Globus pallidus (tissue), 1 donor: ENCODE results near the gene SPECC1.
"Not testable (repeated sequence)": the region's sequence is repeated elsewhere in the genome, so short reads cannot be mapped to it uniquely, and the experiment has no call there.

ENCODE experiments used
- DNase-seq: peaks from one replicate; pipeline ENCODE4 v3.0.0-alpha.2; 2015; ENCODE audit warnings: low spot score

SPECC1 gene

DNA sequence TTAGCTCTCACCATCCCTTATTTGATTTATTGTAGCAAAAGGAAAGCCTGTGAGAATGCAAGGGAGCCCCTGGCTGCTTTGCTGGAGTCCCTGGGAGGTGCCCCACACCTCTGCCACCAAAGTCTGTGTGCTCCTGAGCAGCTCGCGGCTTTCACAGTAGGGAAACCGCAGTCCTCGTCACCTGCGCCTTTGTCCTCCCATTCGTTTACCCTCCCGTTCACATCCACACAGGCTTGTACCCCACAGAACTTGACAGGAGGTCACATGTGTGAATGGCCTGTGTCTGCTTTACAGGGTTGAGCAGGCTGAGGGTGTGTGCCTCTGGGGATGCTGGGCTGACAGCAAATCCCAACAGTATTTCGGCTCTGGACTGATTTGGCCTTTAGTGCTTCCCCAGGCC lies 305.7 kb downstream of the SPECC1 start:
- DNase-seq, result no peak

DNA sequence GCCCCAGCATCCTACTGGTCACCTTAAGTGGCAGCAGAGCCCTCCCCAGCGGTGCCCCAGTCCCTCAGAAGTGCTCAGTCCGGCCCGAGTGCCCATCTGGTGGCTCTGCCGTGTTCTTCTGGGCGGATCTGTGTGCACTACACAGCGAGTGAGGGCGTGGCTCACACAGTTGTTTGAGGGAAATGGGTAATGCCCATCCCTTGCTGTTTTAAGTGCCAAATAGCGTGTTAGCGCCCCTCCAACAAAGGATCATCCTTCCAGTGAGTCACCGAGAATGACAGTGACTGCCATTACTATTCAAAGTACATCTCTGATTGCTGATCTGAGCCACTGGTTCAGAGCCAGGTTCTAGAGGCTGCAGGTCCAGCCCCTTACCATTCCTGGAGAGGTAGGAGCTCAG lies 306.2 kb downstream of the SPECC1 start:
- no peak for DNase-seq

DNA sequence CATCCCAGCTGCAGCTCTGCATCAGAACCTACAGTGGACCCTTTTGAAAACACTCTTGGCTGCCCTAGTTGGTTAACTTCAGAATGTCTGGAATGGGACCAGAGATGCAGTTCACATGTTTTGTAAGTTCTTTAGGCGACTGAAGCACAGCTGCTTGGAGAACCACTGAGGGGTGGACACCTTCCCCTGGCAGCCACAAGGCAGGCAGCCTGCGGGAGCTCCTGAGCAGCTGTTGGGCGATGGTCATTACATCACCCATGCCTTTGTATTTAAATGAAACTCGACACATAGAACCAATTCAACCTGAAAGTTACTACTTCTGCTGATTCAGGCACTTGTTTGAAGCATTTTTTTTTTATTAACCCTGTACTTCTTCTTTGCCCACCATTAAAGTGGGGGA lies 306.7 kb downstream of the SPECC1 start:
- no peak for DNase-seq

DNA sequence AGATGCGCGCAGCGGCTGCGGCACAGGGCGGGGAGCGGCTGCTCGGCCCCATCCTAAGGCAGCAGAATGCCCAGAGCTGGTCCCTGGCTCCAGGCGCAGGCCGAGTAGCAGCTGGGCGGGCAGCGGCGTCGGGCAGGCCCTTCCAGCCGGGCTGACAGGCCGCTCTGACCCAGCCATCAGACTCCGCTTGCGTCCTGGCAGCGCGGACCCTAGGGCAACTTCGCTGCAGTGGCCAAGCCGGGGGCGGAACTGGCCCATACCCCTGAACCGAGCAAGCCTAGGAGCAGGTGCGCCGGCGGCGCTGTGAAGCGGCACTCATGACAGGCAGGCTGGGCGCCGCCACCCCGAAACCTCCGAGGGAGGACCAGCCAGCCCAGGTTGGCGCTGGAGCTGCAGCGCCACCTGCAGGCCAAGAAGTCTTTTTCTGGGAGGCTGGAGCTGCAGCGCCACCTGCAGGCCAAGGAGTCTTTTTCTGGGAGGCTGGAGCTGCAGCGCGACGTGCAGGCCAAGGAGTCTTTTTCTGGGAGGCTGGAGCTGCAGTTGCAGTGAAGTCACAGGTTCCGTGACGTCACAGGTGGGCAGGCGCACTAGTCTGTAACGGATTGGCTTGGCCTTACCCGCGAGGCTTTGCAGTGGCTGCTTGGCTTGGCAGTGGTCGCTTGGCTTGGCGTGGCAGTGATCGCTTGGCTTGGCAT lies 311.5 kb downstream of the SPECC1 start:
- DNase-seq, result peak; percentile 65

DNA sequence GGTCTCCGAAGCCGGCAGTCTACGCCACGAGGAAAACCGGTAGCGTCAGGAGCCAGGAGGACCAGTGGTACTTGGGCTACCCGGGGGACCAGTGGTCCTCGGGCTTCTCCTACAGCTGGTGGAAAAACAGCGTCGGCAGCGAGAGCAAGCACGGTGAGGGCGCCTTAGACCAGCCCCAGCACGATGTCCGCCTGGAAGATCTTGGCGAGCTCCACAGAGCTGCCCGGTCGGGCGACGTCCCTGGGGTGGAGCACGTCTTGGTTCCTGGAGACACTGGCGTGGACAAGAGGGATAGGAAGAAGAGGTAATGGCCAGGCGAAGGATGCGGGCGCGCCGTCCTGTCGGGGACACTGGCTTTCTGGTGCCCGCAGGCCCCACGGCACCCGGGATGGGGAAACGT lies 312.2 kb downstream of the SPECC1 start:
- not testable (repeated sequence) for DNase-seq

DNA sequence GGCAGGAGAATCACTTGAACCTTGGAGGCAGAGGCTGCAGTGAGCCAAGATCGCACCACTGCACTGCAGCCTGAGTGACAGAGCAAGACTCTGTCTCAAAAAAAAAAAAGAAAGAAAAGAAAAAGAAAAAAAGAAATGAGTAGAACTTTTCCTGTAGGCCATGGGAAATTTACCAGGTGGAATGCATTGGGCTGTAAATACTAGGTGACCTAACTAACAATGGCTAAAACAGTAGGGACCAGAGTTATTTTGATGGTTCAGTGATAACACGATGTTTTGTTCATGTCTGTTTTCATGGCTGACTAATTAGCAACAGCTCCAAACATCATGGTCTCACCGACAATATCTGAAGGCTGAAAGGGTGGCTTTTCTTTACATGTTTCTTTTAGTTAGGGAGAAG lies 318.6 kb downstream of the SPECC1 start:
- not testable (repeated sequence) for DNase-seq

DNA sequence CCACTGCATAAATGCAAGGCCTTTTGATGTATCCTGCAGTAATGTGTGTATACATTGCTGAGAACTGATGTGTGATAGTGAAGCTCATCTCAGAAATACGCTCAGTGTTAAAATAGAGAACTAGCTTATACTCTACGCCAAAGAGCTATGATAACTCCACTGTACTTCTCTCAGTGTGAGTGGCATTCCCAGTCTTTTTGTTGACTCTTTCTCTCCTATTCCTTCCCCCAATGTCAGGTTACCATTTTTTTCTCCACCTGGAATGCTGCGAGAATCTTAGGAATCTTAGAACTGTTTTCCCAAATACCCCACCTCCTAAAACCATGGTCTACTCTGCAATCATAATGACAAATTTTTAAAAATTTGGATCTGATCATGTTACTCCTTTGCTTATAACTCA lies 342.2 kb downstream of the SPECC1 start:
- DNase-seq, result not testable (repeated sequence)

DNA sequence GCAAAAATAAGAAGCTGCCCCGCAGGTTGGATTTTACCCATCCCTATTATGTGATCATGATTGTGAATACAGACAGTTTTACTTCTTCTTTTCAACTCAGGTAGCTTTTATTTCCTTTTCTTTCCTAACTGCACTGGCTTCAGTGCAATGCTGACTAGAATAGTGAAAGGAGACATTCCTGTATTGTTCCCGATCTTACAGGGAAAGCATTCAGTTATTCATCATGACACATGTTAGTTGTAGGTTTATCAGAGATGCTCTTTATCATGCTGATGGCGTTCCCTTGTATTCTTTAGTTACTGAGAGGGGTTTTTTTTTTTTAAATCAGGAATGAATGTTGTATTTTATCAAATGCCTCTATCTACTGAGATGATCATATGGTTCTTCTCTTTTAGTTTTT lies 343.4 kb downstream of the SPECC1 start:
- DNase-seq, result peak; percentile 0

DNA sequence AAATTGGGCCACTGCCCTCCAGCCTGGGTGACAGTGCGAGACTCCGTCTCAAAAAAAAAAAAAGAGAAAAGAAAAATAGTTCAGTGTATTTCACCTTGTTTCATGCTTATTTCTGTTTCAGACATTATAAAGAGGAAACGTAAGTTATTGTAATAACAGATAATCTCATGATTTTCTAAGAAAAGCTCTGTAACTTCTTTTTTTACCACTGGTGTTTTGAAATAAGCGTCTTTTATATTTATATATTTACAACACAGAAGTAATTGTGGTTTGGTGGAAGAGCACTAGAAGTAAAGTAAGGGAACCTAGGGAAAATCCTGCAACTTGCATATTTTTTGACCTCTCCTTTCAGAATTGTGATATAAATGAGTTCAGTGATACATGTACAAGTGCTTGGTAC lies 354.7 kb downstream of the SPECC1 start:
- DNase-seq, result not testable (repeated sequence)
